ENCODE measurements around the gene LAMA1.

- TF ChIP-seq CTCF (IDR thresholded peaks at IDR 0.05) = no peak
- TF ChIP-seq POLR2A (IDR thresholded peaks at IDR 0.05) = no peak
Measured at GRCh38 chr18:7158216-7158615, 40.6 kb upstream of the LAMA1 start.

Measured in tibial nerve (tissue), 3 donors.